Measurements from ENCODE around the gene PTPRG.

The PTPRG gene

GRCh38 chr3:61725851-61726333, 164.5 kb downstream of the PTPRG start:
- no peak overlapping the region for H3K4me3 ChIP-seq (replicated peaks; ENCODE audit: low read depth, low read length)
- no peaks in the 10 kb centered on the region for H3K27me3 ChIP-seq (replicated peaks; ENCODE audit: control insufficient read depth, insufficient read depth, low read length)
- TF ChIP-seq CTCF (IDR thresholded peaks at IDR 0.05; ENCODE audit: insufficient read depth, low read length, poor library complexity, severe bottlenecking), result no peak
- no peak for DNase-seq (ENCODE audit: extremely low read depth, insufficient read length)
- no peaks in the 10 kb centered on the region for H3K36me3 ChIP-seq (ENCODE audit: control insufficient read depth, insufficient read depth, low read length)

- TF ChIP-seq CTCF (IDR thresholded peaks at IDR 0.05; ENCODE audit: insufficient read depth, low read length, poor library complexity, severe bottlenecking), result no peak
- Histone ChIP-seq H3K4me3 (replicated peaks; ENCODE audit: low read depth, low read length) (no peak overlapping the region), H3K27me3 (replicated peaks; ENCODE audit: control insufficient read depth, insufficient read depth, low read length) (no peaks in the 10 kb centered on the region), H3K36me3 (ENCODE audit: control insufficient read depth, insufficient read depth, low read length) (no peaks in the 10 kb centered on the region)
- DNase-seq (ENCODE audit: extremely low read depth, insufficient read length), result no peak
These were observed 166.1 kb downstream of the PTPRG start for GRCh38 chr3:61727435-61727834.

GRCh38 chr3:61729038-61729634, 167.8 kb downstream of the PTPRG start:
- TF ChIP-seq CTCF (IDR thresholded peaks at IDR 0.05; ENCODE audit: insufficient read depth, low read length, poor library complexity, severe bottlenecking), result no peak
- Histone ChIP-seq H3K27me3 (replicated peaks; ENCODE audit: control insufficient read depth, insufficient read depth, low read length) (no peaks in the 10 kb centered on the region), H3K4me3 (replicated peaks; ENCODE audit: low read depth, low read length) (no peak overlapping the region), H3K36me3 (ENCODE audit: control insufficient read depth, insufficient read depth, low read length) (no peaks in the 10 kb centered on the region)
- DNase-seq (ENCODE audit: extremely low read depth, insufficient read length), result no peak

- no peaks in the 10 kb centered on the region for H3K36me3 ChIP-seq (ENCODE audit: control insufficient read depth, insufficient read depth, low read length)
- H3K27me3 ChIP-seq (replicated peaks; ENCODE audit: control insufficient read depth, insufficient read depth, low read length), result no peaks in the 10 kb centered on the region
- H3K4me3 ChIP-seq (replicated peaks; ENCODE audit: low read depth, low read length), result no peak overlapping the region
- no peak for TF ChIP-seq CTCF (IDR thresholded peaks at IDR 0.05; ENCODE audit: insufficient read depth, low read length, poor library complexity, severe bottlenecking)
- DNase-seq (ENCODE audit: extremely low read depth, insufficient read length), result no peak
These were observed 168.7 kb downstream of the PTPRG start for GRCh38 chr3:61730056-61730455.

- no peak for DNase-seq (ENCODE audit: extremely low read depth, insufficient read length)
- Histone ChIP-seq H3K36me3 (ENCODE audit: control insufficient read depth, insufficient read depth, low read length) (no peaks in the 10 kb centered on the region), H3K4me3 (replicated peaks; ENCODE audit: low read depth, low read length) (no peak overlapping the region), H3K27me3 (replicated peaks; ENCODE audit: control insufficient read depth, insufficient read depth, low read length) (no peaks in the 10 kb centered on the region)
- no peak for TF ChIP-seq CTCF (IDR thresholded peaks at IDR 0.05; ENCODE audit: insufficient read depth, low read length, poor library complexity, severe bottlenecking)
These were observed 169.3 kb downstream of the PTPRG start for GRCh38 chr3:61730577-61731231.
